Neural progenitor cell (in vitro differentiated cells): Measurements from ENCODE around the gene PLPPR2. TPM values are rescaled to one million over a fixed set of nuclear protein-coding genes. Genes with fewer than 3 reads are reported as not detected.
A peak's percentile ranks its signal among the peaks of the same experiment; 100 is the strongest.
"Not testable (repeated sequence)": the region's sequence is repeated elsewhere in the genome, so short reads cannot be mapped to it uniquely, and the experiment has no call there.

Experiments used
- DNase-seq: peaks from one replicate; pipeline ENCODE4 v3.0.0-alpha.2; 2016; ENCODE audit warnings: low spot score
- H2AFZ ChIP-seq: fragments of 200-600 bp; sonication (generic); replicated peaks from 2 replicates; pipeline ENCODE4 v1.6.1; 2016; ENCODE audit warnings: antibody characterized with exemption
- H3F3A ChIP-seq: fragments of 200-600 bp; sonication (generic); 2 replicates; pipeline ENCODE4 v1.6.1; 2016; ENCODE audit warnings: antibody characterized with exemption, low read depth
- H3K27ac ChIP-seq: fragments of 200-600 bp; sonication (generic); 2 replicates; pipeline ENCODE4 v1.5.1; 2016; ENCODE audit warnings: mild to moderate bottlenecking
- H3K27me3 ChIP-seq: fragments of 200-600 bp; sonication (generic); 2 replicates; pipeline ENCODE4 v1.6.1; 2016; ENCODE audit warnings: mild to moderate bottlenecking, moderate library complexity
- H3K36me3 ChIP-seq: fragments of 200-600 bp; sonication (generic); 2 replicates; pipeline ENCODE4 v1.5.1; 2016
- H3K4me1 ChIP-seq: fragments of 200-600 bp; sonication (generic); 2 replicates; pipeline ENCODE4 v1.6.1; 2016; ENCODE audit warnings: mixed run types
- H3K4me2 ChIP-seq: fragments of 200-600 bp; sonication (generic); 2 replicates; pipeline ENCODE4 v1.6.1; 2016
- H3K4me3 ChIP-seq: fragments of 200-600 bp; sonication (generic); 2 replicates; pipeline ENCODE4 v1.5.1; 2016
- H3K79me2 ChIP-seq: fragments of 200-600 bp; sonication (generic); 2 replicates; pipeline ENCODE4 v1.6.1; 2016; ENCODE audit warnings: low read depth
- H3K9ac ChIP-seq: fragments of 200-600 bp; sonication (generic); 2 replicates; pipeline ENCODE4 v1.6.1; 2016
- H3K9me3 ChIP-seq: fragments of 200-600 bp; sonication (generic); 2 replicates; pipeline ENCODE4 v1.5.1; 2016; ENCODE audit warnings: low read depth
- H4K20me1 ChIP-seq: fragments of 200-600 bp; sonication (generic); 2 replicates; pipeline ENCODE4 v1.6.1; 2016; ENCODE audit warnings: low read depth
- H3K27ac Mint-ChIP-seq: 3 replicates; pipeline ENCODE4 v1.8.0; 2021; ENCODE audit warnings: mixed read lengths
- H3K27me3 Mint-ChIP-seq: 2 replicates; pipeline ENCODE4 v1.8.0; 2022; ENCODE audit warnings: low read depth, mild to moderate bottlenecking, inconsistent platforms, moderate library complexity, mixed read lengths; ENCODE audit not compliant: insufficient read depth
- H3K36me3 Mint-ChIP-seq: 3 replicates; pipeline ENCODE4 v1.8.0; 2021; ENCODE audit warnings: mixed read lengths
- H3K4me1 Mint-ChIP-seq: 3 replicates; pipeline ENCODE4 v1.8.0; 2021; ENCODE audit warnings: mixed read lengths
- H3K4me3 Mint-ChIP-seq: 3 replicates; pipeline ENCODE4 v1.8.0; 2021; ENCODE audit warnings: mild to moderate bottlenecking, moderate library complexity, mixed read lengths
- H3K9me3 Mint-ChIP-seq: 3 replicates; pipeline ENCODE4 v1.8.0; 2020; ENCODE audit warnings: mixed read lengths
- EZH2 ChIP-seq: fragments of 200-600 bp; sonication (generic); IDR thresholded peaks from 2 replicates; pipeline ENCODE4 v1.6.1; 2017; ENCODE audit warnings: antibody characterized with exemption, mild to moderate bottlenecking, moderate library complexity
- EZH2phosphoT487 ChIP-seq: fragments of 200-600 bp; sonication (generic); IDR thresholded peaks from 2 replicates; pipeline ENCODE4 v1.6.1; 2017; ENCODE audit warnings: antibody characterized with exemption
- total RNA-seq: library from RNA; depleted of rRNA; stranded (reverse); fragments of >200 nt; gene quantifications from 2 replicates; pipeline ENCODE4 v1.2.3, GENCODE V29; 2015; ENCODE audit warnings: low replicate concordance
- TF ChIP-seq, protein P1 (sequence below): fragments of 200-600 bp; sonication (generic); IDR thresholded peaks from 2 replicates; pipeline ENCODE4 v1.5.1; 2017; ENCODE audit warnings: antibody characterized with exemption, mild to moderate bottlenecking

Gene PLPPR2
- total RNA-seq, 1 donor from 2014 or later, result 0.80 TPM

DNA sequence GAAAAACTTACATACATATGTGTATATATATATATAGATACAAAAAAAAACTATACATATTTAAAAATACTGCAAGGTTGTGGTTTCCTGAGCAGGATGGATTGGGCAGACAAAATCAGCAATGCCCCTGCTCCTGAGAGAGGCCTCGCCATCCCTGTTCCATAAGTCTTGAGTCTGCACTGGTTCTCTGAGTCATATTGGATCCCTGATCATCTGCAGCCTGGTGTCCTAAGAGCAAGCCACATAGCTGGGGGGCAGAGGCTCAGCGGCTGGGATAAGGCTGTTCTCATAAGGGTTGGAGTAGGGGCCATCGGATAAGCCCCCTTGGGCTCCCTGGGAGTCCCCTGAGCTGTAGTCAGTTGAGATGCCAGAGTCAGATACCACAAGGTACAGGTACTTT lies 22.5 kb downstream of the PLPPR2 start:
- no peak overlapping the region for H3K4me2 ChIP-seq
- no peak overlapping the region for H3K27ac Mint-ChIP-seq

GRCh38 chr19:11378319-11379189 lies 23.3 kb downstream of the PLPPR2 start:
- Histone ChIP-seq H2AFZ (no peak overlapping the region), H3K4me2 (no peak overlapping the region), H3K27ac (no peak overlapping the region), H3K4me3 (no peak overlapping the region), H3K36me3 (no peaks in the 10 kb centered on the region), H3F3A (peaks cover 52% of the 10 kb centered on the region), H3K79me2 (no peaks in the 10 kb centered on the region), H3K4me1 (peaks cover 6% of the 10 kb centered on the region), H3K27me3 (peaks cover 18% of the 10 kb centered on the region), H3K9ac (no peak overlapping the region), H4K20me1 (peaks cover 20% of the 10 kb centered on the region), H3K9me3 (no peaks in the 10 kb centered on the region)
- H3K4me1 Mint-ChIP-seq, result peaks cover 29% of the 10 kb centered on the region
- peaks cover 3% of the 10 kb centered on the region for H3K36me3 Mint-ChIP-seq
- peak; percentile 88 for DNase-seq
- H3K27ac Mint-ChIP-seq, result no peak overlapping the region
- H3K27me3 Mint-ChIP-seq, result peaks cover 21% of the 10 kb centered on the region
- no peak for TF ChIP-seq EZH2phosphoT487
- TF ChIP-seq EZH2, result no peak
- TF ChIP-seq, protein P1, sequence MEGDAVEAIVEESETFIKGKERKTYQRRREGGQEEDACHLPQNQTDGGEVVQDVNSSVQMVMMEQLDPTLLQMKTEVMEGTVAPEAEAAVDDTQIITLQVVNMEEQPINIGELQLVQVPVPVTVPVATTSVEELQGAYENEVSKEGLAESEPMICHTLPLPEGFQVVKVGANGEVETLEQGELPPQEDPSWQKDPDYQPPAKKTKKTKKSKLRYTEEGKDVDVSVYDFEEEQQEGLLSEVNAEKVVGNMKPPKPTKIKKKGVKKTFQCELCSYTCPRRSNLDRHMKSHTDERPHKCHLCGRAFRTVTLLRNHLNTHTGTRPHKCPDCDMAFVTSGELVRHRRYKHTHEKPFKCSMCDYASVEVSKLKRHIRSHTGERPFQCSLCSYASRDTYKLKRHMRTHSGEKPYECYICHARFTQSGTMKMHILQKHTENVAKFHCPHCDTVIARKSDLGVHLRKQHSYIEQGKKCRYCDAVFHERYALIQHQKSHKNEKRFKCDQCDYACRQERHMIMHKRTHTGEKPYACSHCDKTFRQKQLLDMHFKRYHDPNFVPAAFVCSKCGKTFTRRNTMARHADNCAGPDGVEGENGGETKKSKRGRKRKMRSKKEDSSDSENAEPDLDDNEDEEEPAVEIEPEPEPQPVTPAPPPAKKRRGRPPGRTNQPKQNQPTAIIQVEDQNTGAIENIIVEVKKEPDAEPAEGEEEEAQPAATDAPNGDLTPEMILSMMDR, result peak; percentile 69
- peak overlapping the region; percentile 16 for H3K4me3 Mint-ChIP-seq
- H3K9me3 Mint-ChIP-seq, result no peaks in the 10 kb centered on the region

More for the DNA sequence above, 22.5 kb downstream of the PLPPR2 start:
- H3K4me3 Mint-ChIP-seq, result no peak overlapping the region
- H3K4me1 ChIP-seq, result peaks cover 6% of the 10 kb centered on the region
- peaks cover 10% of the 10 kb centered on the region for H3K27me3 ChIP-seq
- H3K36me3 ChIP-seq, result no peaks in the 10 kb centered on the region
- no peak for DNase-seq
- peaks cover 20% of the 10 kb centered on the region for H3K27me3 Mint-ChIP-seq
- H3K27ac ChIP-seq, result no peak overlapping the region
- no peaks in the 10 kb centered on the region for H3K9me3 Mint-ChIP-seq
- no peak overlapping the region for H3K9ac ChIP-seq
- H4K20me1 ChIP-seq, result peaks cover 20% of the 10 kb centered on the region
- no peaks in the 10 kb centered on the region for H3K79me2 ChIP-seq
- no peak overlapping the region for H2AFZ ChIP-seq
- H3K36me3 Mint-ChIP-seq, result peaks cover 3% of the 10 kb centered on the region
- H3K4me3 ChIP-seq, result no peak overlapping the region
- no peaks in the 10 kb centered on the region for H3K9me3 ChIP-seq
- peaks cover 34% of the 10 kb centered on the region for H3K4me1 Mint-ChIP-seq
- TF ChIP-seq EZH2phosphoT487, result no peak
- TF ChIP-seq, protein P1, result no peak
- no peak for TF ChIP-seq EZH2
- peaks cover 49% of the 10 kb centered on the region for H3F3A ChIP-seq

GRCh38 chr19:11379269-11379845 lies 24.1 kb downstream of the PLPPR2 start:
- Histone ChIP-seq H3K27me3 (peaks cover 23% of the 10 kb centered on the region), H4K20me1 (peaks cover 15% of the 10 kb centered on the region), H3F3A (peaks cover 51% of the 10 kb centered on the region)
- H3K9me3 Mint-ChIP-seq, H3K9me3 ChIP-seq, H3K4me3 ChIP-seq, H3K4me2 ChIP-seq, H3K36me3 Mint-ChIP-seq, DNase-seq, H3K27ac Mint-ChIP-seq, H3K27ac ChIP-seq, H3K36me3 ChIP-seq, H3K9ac ChIP-seq, H3K4me1 ChIP-seq, H3K4me3 Mint-ChIP-seq, H3K79me2 ChIP-seq, H2AFZ ChIP-seq: not testable (repeated sequence)
- Mint-ChIP-seq H3K27me3 (peaks cover 21% of the 10 kb centered on the region), H3K4me1 (peaks cover 29% of the 10 kb centered on the region)
